HG02759 (cell line): ENCODE measurements around the gene SCAND1.

Experiments
- ATAC-seq: cut with Tn5 transposase; IDR thresholded peaks from one replicate; pipeline ENCODE4 v1.9.1; 2021; ENCODE audit warnings: mild to moderate bottlenecking, moderate library complexity; ENCODE audit not compliant: unreplicated experiment

Gene SCAND1

DNA sequence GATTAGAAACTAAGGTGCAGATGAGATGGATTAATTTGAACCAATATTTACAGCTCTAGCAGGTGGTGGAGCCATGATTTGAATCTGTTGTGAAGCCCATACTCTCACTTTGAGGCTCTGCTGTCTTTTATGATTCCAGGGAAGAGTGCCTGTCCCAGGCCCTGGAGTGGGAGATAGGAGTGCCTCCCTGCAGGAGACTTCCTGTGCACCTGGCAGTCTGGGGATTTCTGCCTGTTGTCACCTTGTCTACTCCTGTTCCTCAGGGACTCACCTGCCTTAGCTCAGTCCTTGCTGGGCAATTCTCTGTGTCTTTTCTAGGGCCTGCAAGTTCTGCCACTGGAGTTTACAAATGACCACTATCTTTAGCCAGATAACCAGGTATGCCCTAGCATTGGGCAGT lies 46.3 kb downstream of the SCAND1 start:
- no peak for ATAC-seq

DNA sequence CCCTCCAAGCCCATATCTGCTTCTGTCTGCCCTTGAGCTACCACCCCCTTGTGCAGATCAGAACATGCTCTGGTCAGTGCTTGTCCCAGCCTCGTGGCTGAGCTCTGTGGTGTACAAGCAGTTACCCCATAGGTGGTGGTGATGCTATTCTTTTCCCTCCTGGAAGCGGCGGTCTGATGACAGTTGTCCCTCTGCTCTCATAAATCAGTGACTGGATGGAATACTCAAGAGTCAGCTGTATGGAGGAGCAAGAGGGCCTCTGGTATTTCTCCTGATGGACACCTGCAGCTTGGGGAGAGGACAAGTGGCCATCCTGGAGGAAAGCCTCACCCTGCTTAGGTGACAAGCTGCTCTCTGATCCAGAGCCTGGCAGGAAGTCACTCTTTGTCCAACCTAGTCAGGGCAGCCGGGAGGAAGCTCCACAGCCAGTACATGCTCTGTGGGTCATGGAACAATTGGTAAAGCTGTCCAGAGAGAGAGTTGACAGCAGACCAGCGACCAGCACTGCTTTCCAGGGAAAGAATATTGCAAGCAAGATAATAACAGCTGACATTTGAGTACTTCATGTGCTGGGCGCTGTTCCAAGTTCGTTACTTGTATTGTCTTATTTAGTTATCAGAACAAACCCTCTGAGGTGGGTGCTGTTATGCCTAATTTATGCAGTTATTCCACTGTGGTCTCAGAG lies 47.1 kb downstream of the SCAND1 start:
- ATAC-seq = no peak

DNA sequence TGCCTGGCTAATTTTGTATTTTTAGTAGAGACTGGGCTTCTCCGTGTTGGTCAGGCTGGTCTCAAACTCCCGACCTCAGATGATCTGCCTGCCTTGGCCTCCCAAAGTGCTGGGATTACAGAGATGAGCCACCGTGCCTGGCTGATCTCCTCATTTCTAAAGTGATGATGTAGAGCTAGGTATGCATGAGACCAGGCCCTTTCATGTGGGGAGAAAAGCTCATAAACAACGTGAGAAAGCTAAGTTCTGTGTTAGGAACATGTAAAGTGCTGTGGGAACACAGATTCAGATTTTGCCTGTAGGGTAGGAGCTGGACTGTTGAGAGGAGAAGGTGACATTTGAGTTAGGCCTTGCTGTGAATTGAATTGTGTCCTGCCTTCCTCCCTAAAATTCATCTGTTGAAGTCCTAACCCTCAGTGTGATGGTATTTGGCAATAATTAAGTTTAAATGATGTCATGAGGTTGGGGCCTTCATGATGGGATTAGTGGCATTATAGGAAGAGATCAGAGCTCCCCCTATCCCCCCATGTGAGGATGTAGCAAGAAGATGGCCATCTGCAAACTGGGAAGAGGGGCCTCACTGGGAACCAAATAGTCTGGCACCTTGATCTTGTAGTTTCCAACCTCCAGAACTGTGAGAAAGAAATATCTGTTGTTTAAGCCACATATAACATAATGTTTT lies 49.2 kb downstream of the SCAND1 start:
- no peak for ATAC-seq

DNA sequence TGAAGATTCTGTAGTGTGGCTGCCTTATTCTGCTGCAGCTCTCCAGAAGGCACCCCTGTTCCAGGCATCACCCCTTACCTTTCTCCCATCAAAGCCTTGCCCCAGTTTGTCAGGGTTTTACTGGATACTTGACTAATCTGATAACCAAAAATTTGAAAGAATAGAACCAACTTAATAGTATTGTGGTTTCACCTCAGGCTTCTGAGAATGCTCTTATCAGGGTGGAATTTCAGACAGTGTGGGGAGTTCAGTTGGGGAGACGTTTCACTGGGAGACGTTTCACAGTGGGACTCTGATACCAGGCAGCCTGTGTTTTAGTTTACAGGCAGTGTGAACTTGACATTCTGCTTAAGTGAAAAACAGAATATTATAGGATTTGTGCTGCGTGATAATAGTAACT lies 50.5 kb downstream of the SCAND1 start:
- ATAC-seq = no peak
